Upper lobe of left lung (tissue), 4 donors: ENCODE results near the gene DBNDD1.

Source experiments
- CTCF ChIP-seq, 6 experiments: fragments of 450-650 bp in 4 of 6; fragments of 200-600 bp in 2 of 6; sonication (generic) in 2 of 6; IDR thresholded peaks; one replicate each; pipeline ENCODE4 v1.5.1; 2016 to 2019; ENCODE audit warnings: antibody characterized with exemption in 6 of 6
- EP300 ChIP-seq, 4 donors: sonication (generic); formaldehyde crosslinking; IDR thresholded peaks; one replicate each; pipeline ENCODE4 v1.5.1; 2017; ENCODE audit warnings: antibody characterized with exemption in 4 of 4, control low read depth in 2 of 4

DNA sequence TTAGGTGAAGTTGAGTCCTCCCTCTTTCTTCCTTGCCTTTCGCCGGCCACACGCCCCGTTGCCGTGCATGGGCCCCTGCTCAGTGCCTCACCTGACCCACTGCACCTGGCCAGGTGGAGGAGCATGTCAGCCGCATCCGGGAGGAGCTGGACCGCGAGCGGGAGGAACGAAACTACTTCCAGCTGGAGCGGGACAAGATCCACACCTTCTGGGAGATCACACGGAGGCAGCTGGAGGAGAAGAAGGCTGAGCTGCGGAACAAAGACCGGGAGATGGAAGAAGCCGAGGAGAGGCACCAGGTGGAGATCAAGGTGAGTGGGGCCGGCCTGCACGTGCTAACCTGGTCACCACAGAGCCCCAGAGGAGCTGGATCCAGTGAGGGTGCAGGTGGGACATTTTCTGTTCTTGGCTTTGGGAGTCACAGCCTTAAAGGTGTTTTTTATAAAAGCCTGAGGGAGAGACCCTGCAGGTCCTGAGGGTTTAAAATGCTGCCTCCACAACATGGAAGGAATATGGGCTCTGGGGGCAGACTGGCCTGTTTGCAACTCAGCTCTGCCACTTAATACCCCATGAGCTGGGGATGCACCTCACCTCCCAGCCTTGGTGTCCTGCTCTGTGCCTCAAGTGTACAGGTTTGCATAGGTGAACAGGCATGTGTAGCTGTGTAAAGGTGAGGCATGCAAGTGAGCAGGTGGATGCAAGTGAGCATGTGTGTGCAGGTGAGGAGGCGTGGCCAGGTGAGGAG lies 12.1 kb upstream of the DBNDD1 start:
- TF ChIP-seq CTCF (IDR thresholded peaks at IDR 0.05) (no peak), EP300 (IDR thresholded peaks at IDR 0.05) (no peak)
